OCI-LY7 (cell line): Measurements from ENCODE around the gene KRT28. TPM values are rescaled to one million over a fixed set of nuclear protein-coding genes. Genes with fewer than 3 reads are reported as not detected.

Experiments
- BruUV-seq: library from RNA; stranded (reverse); fragments of 400-500 nt; replicated peaks from 2 replicates; lab custom pipeline; 2021; lab: Mats Ljungman, UMichigan
- CTCF ChIA-PET: fragments of 300-600 bp; sonication (Branson Sonifier 250); formaldehyde crosslinking; loops from one replicate; lab custom pipeline; 2022; ENCODE audit warnings: antibody characterized with exemption; ENCODE audit not compliant: unreplicated experiment; lab: Charles Lee
- POLR2A ChIA-PET: fragments of 300-600 bp; sonication (Branson Sonifier 250); formaldehyde crosslinking; loops from one replicate; lab custom pipeline; 2022; ENCODE audit warnings: antibody characterized with exemption; lab: Charles Lee
- DNase-seq: peaks from one replicate; pipeline ENCODE4 v3.0.0-alpha.2; 2015; ENCODE audit warnings: low spot score
- H2AFZ ChIP-seq: fragments of 200-600 bp; sonication (generic), shearing (Covaris generic); 2 replicates; pipeline ENCODE4 v1.6.1; 2014; ENCODE audit warnings: mild to moderate bottlenecking, antibody characterized with exemption, low read length, moderate library complexity
- H3K27ac ChIP-seq: fragments of 200-600 bp; sonication (generic); 2 replicates; pipeline ENCODE4 v1.5.1; 2014; ENCODE audit warnings: mixed run types, low read depth, mild to moderate bottlenecking, moderate library complexity, low read length, inconsistent platforms; ENCODE audit not compliant: poor library complexity, severe bottlenecking
- H3K36me3 ChIP-seq: fragments of 200-600 bp; sonication (generic); 2 replicates; pipeline ENCODE4 v1.6.1; 2014; ENCODE audit warnings: mild to moderate bottlenecking, antibody characterized with exemption, low read length, moderate library complexity, mixed read lengths; ENCODE audit not compliant: insufficient read depth
- H3K4me1 ChIP-seq: fragments of 200-600 bp; sonication (generic); 2 replicates; pipeline ENCODE4 v1.5.1; 2014; ENCODE audit warnings: mild to moderate bottlenecking, low read length; ENCODE audit not compliant: insufficient read depth, poor library complexity, severe bottlenecking
- H3K4me2 ChIP-seq: fragments of 200-600 bp; sonication (generic); 2 replicates; pipeline ENCODE4 v1.6.1; 2014; ENCODE audit warnings: mild to moderate bottlenecking, low read length
- H3K4me3 ChIP-seq: fragments of 200-600 bp; sonication (generic); 2 replicates; pipeline ENCODE4 v1.5.1; 2014; ENCODE audit warnings: mild to moderate bottlenecking, low read depth, low read length; ENCODE audit not compliant: poor library complexity, severe bottlenecking
- H3K79me2 ChIP-seq: fragments of 200-600 bp; sonication (generic); 2 replicates; pipeline ENCODE4 v1.6.1; 2016; ENCODE audit warnings: low read depth, mild to moderate bottlenecking, low read length, moderate library complexity, mixed read lengths; ENCODE audit not compliant: insufficient read depth
- H3K9me2 ChIP-seq: fragments of 200-600 bp; sonication (generic); 2 replicates; pipeline ENCODE4 v1.6.1; 2016; ENCODE audit warnings: mild to moderate bottlenecking, low read length, mixed read lengths; ENCODE audit not compliant: insufficient read depth
- H3K9me3 ChIP-seq: fragments of 200-600 bp; sonication (generic); 2 replicates; pipeline ENCODE4 v1.6.1; 2014; ENCODE audit warnings: mild to moderate bottlenecking, mixed run types, low read length, mixed read lengths
- H4K20me1 ChIP-seq: fragments of 200-600 bp; sonication (generic); 2 replicates; pipeline ENCODE4 v1.6.1; 2014; ENCODE audit warnings: mild to moderate bottlenecking, antibody characterized with exemption, low read length, moderate library complexity, mixed read lengths; ENCODE audit not compliant: insufficient read depth
- CTCF ChIP-seq: fragments of 200-600 bp; sonication (generic); conservative IDR thresholded peaks from 2 replicates; pipeline ENCODE4 v1.5.1; 2014; ENCODE audit warnings: mild to moderate bottlenecking, antibody characterized with exemption, low read length, moderate library complexity, mixed read lengths
- EZH2phosphoT487 ChIP-seq: fragments of 200-600 bp; sonication (generic); IDR thresholded peaks from 2 replicates; pipeline ENCODE4 v1.6.1; 2018; ENCODE audit warnings: low read depth, borderline replicate concordance, mild to moderate bottlenecking, mixed run types, antibody characterized with exemption, low read length, moderate library complexity, mixed read lengths
- intact Hi-C: fragments of 100-400 bp; cut with micrococcal nuclease; formaldehyde crosslinking; loops from one replicate; pipeline ENCODE4 v1.10.0; 2022; ENCODE audit not compliant: unreplicated experiment
- total RNA-seq, 2 experiments: library from RNA; depleted of rRNA in 1 of 2; stranded (reverse); fragments of >200 nt in 1 of 2; shearing (Covaris generic) in 1 of 2; gene quantifications; 2 replicates each; pipeline ENCODE4 v1.2.3, GENCODE V29; 2014 to 2022

KRT28 gene
- total RNA-seq, 2 experiments from 2014 or later, result not detected

- ChIA-PET CTCF (no interaction called here), POLR2A (no interaction called here)
- DNase-seq, result no peak
- Histone ChIP-seq H3K36me3 (no peaks in the 10 kb centered on the region), H2AFZ (no peak overlapping the region), H4K20me1 (no peaks in the 10 kb centered on the region), H3K4me3 (no peak overlapping the region), H3K9me2 (no peaks in the 10 kb centered on the region), H3K4me1 (no peaks in the 10 kb centered on the region), H3K27ac (no peak overlapping the region), H3K9me3 (peaks cover 18% of the 10 kb centered on the region; the same call in 1 of the 2 replicates), H3K79me2 (no peaks in the 10 kb centered on the region), H3K4me2 (no peak overlapping the region)
- no TSS peak for BruUV-seq
- no peak for TF ChIP-seq CTCF
- TF ChIP-seq EZH2phosphoT487, result no peak
- intact Hi-C loops, result no loop called here
Observed at GRCh38 chr17:40765657-40766056, 34.1 kb downstream of the KRT28 start.

- no peak for TF ChIP-seq EZH2phosphoT487
- no peak for TF ChIP-seq CTCF
- Histone ChIP-seq H3K4me1 (no peaks in the 10 kb centered on the region), H4K20me1 (no peaks in the 10 kb centered on the region), H3K9me3 (peaks cover 32% of the 10 kb centered on the region), H3K36me3 (no peaks in the 10 kb centered on the region), H3K4me2 (no peak overlapping the region), H3K4me3 (no peak overlapping the region), H3K9me2 (no peaks in the 10 kb centered on the region), H3K27ac (no peak overlapping the region), H2AFZ (no peak overlapping the region), H3K79me2 (no peaks in the 10 kb centered on the region)
- CTCF ChIA-PET, result no interaction called here
- BruUV-seq, result no TSS peak
- DNase-seq, result no peak
- intact Hi-C loops, result no loop called here
- POLR2A ChIA-PET, result no interaction called here
Observed at GRCh38 chr17:40763752-40764151, 36.0 kb downstream of the KRT28 start.

- no peak overlapping the region for H3K27ac ChIP-seq
- H3K4me3 ChIP-seq, result no peak overlapping the region
- H3K4me1 ChIP-seq, result no peaks in the 10 kb centered on the region
- no peaks in the 10 kb centered on the region for H3K36me3 ChIP-seq
- intact Hi-C loops, result no loop called here
- ChIA-PET POLR2A (interaction anchor here (0.7 to 0.9 kb wide), 2 partner anchors 91 to 800 kb away, joined by 3 read pairs; no protein-coding TSS in a partner anchor), CTCF (no interaction called here)
- no peak overlapping the region for H3K4me2 ChIP-seq
- no peaks in the 10 kb centered on the region for H4K20me1 ChIP-seq
- no peaks in the 10 kb centered on the region for H3K79me2 ChIP-seq
- no TSS peak for BruUV-seq
- no peak for DNase-seq
- no peak overlapping the region for H2AFZ ChIP-seq
- no peak for TF ChIP-seq CTCF
- no peak for TF ChIP-seq EZH2phosphoT487
- H3K9me2 ChIP-seq, result no peaks in the 10 kb centered on the region
- H3K9me3 ChIP-seq, result peaks cover 32% of the 10 kb centered on the region
Observed at GRCh38 chr17:40760105-40761016, 39.4 kb downstream of the KRT28 start.
